Femur (tissue), 1 donor: ENCODE measurements around the gene DDX25.

ENCODE experiments used
- DNase-seq: peaks from one replicate; pipeline ENCODE4 v3.0.0-alpha.2; 2017

The DDX25 gene

GRCh38 chr11:125952559-125952958 lies 48.3 kb downstream of the DDX25 start:
- DNase-seq = no peak

GRCh38 chr11:125952973-125953372 lies 48.7 kb downstream of the DDX25 start:
- peak; percentile 55 for DNase-seq

GRCh38 chr11:125953401-125953935 lies 49.2 kb downstream of the DDX25 start:
- DNase-seq = no peak

GRCh38 chr11:125954123-125954944 lies 50.0 kb downstream of the DDX25 start:
- no peak for DNase-seq

GRCh38 chr11:125954945-125955640 lies 50.8 kb downstream of the DDX25 start:
- no peak for DNase-seq

- DNase-seq = no peak
These were observed 51.5 kb downstream of the DDX25 start for GRCh38 chr11:125955856-125956255.

- peak; percentile 52 for DNase-seq
These were observed 52.3 kb downstream of the DDX25 start for GRCh38 chr11:125956391-125957134.

- DNase-seq = no peak
These were observed 53.5 kb downstream of the DDX25 start for GRCh38 chr11:125957618-125958332.

GRCh38 chr11:125958872-125959400 lies 54.6 kb downstream of the DDX25 start:
- DNase-seq = no peak

GRCh38 chr11:125959511-125959910 lies 55.2 kb downstream of the DDX25 start:
- DNase-seq = no peak

- DNase-seq = no peak
These were observed 55.6 kb downstream of the DDX25 start for GRCh38 chr11:125959931-125960330.

- no peak for DNase-seq
These were observed 56.5 kb downstream of the DDX25 start for GRCh38 chr11:125960771-125961170.

GRCh38 chr11:125967515-125967914 lies 63.2 kb downstream of the DDX25 start:
- DNase-seq = no peak

- DNase-seq = no peak
These were observed 64.0 kb downstream of the DDX25 start for GRCh38 chr11:125968354-125968753.

- DNase-seq = no peak
These were observed 67.3 kb downstream of the DDX25 start for GRCh38 chr11:125971618-125972017.

- DNase-seq = no peak
These were observed 70.0 kb downstream of the DDX25 start for GRCh38 chr11:125974284-125974683.

GRCh38 chr11:125975634-125976033 lies 71.3 kb downstream of the DDX25 start:
- DNase-seq = no peak

GRCh38 chr11:125976156-125976555 lies 71.8 kb downstream of the DDX25 start:
- no peak for DNase-seq

GRCh38 chr11:125977333-125977732 lies 73.0 kb downstream of the DDX25 start:
- DNase-seq = no peak

- DNase-seq = no peak
These were observed 73.9 kb downstream of the DDX25 start for GRCh38 chr11:125978181-125978716.
